ENCODE results near the gene LTBP1. TPM values are rescaled to one million over a fixed set of nuclear protein-coding genes. Genes with fewer than 3 reads are reported as not detected.

LTBP1 gene
- total and polyA plus RNA-seq, 2 experiments from 2014 or later = 157 to 211 TPM

- Histone ChIP-seq H3F3A (ENCODE audit: insufficient read depth) (peaks cover 43% of the 10 kb centered on the region), H3K4me1 (ENCODE audit: insufficient read depth) (peaks cover 38% of the 10 kb centered on the region), H4K20me1 (ENCODE audit: insufficient read depth) (no peaks in the 10 kb centered on the region), H3K27ac (no peak overlapping the region), H3K4me3 (no peak overlapping the region), H3K27me3 (replicated peaks; ENCODE audit: insufficient read depth) (no peaks in the 10 kb centered on the region), H2AFZ (no peak overlapping the region), H3K79me2 (ENCODE audit: insufficient read depth) (no peaks in the 10 kb centered on the region), H3K9ac (no peak overlapping the region), H3K4me2 (ENCODE audit: unreplicated experiment) (no peak overlapping the region), H3K9me3 (ENCODE audit: low read depth) (no peaks in the 10 kb centered on the region), H3K9me2 (ENCODE audit: insufficient read depth) (no peaks in the 10 kb centered on the region), H3K36me3 (ENCODE audit: low read depth) (no peaks in the 10 kb centered on the region)
- WGBS, 2 experiments (ENCODE audit: low coverage in 1 of 2, low lambda C conversion rate in 2 of 2, missing lambda C conversion rate in 2 of 2) = 92 to 95% methylated on average over 6 of the region's 6 CpGs
- no peak for DNase-seq
- in situ Hi-C loops (cut with MboI) = no loop called here
- TF ChIP-seq EZH2 (IDR thresholded peaks at IDR 0.05; ENCODE audit: insufficient read depth, poor library complexity, severe bottlenecking) (no peak), EZH2phosphoT487 (IDR thresholded peaks at IDR 0.05; ENCODE audit: insufficient read depth, low read depth) (no peak)
These were observed 74.1 kb downstream of the LTBP1 start for GRCh38 chr2:33020883-33021282.

- H3K27ac ChIP-seq = no peak overlapping the region
- in situ Hi-C loops (cut with MboI) = no loop called here
These were observed 74.9 kb downstream of the LTBP1 start for GRCh38 chr2:33021542-33022227.

GRCh38 chr2:33022395-33022985, 75.7 kb downstream of the LTBP1 start:
- no peak for TF ChIP-seq EZH2 (IDR thresholded peaks at IDR 0.05; ENCODE audit: insufficient read depth, poor library complexity, severe bottlenecking)
- no peak for TF ChIP-seq EZH2phosphoT487 (IDR thresholded peaks at IDR 0.05; ENCODE audit: insufficient read depth, low read depth)
- no peaks in the 10 kb centered on the region for H3K9me2 ChIP-seq (ENCODE audit: insufficient read depth)
- peaks cover 35% of the 10 kb centered on the region for H3K4me1 ChIP-seq (ENCODE audit: insufficient read depth)
- peak overlapping the region; percentile 43 for H3K27ac ChIP-seq
- H3K4me3 ChIP-seq = no peak overlapping the region
- H3K27me3 ChIP-seq (replicated peaks; ENCODE audit: insufficient read depth) = no peaks in the 10 kb centered on the region
- no peak for DNase-seq
- peaks cover 43% of the 10 kb centered on the region for H3F3A ChIP-seq (ENCODE audit: insufficient read depth)
- no peak overlapping the region for H2AFZ ChIP-seq
- no peaks in the 10 kb centered on the region for H4K20me1 ChIP-seq (ENCODE audit: insufficient read depth)
- peak overlapping the region; percentile 51 for H3K4me2 ChIP-seq (ENCODE audit: unreplicated experiment)
- H3K79me2 ChIP-seq (ENCODE audit: insufficient read depth) = no peaks in the 10 kb centered on the region
- H3K9ac ChIP-seq = no peak overlapping the region
- 60 to 68% methylated on average over 2 of the region's 2 CpGs for WGBS, 2 experiments (ENCODE audit: low coverage in 1 of 2, low lambda C conversion rate in 2 of 2, missing lambda C conversion rate in 2 of 2)
- no peaks in the 10 kb centered on the region for H3K9me3 ChIP-seq (ENCODE audit: low read depth)
- no peaks in the 10 kb centered on the region for H3K36me3 ChIP-seq (ENCODE audit: low read depth)
- in situ Hi-C loops (cut with MboI) = no loop called here

More at GRCh38 chr2:33021542-33022227, 74.9 kb downstream of the LTBP1 start:
- Histone ChIP-seq H2AFZ (peak overlapping the region; percentile 25; the same call in 1 of the 2 replicates), H3K4me2 (ENCODE audit: unreplicated experiment) (peak overlapping the region; percentile 44), H3K9me3 (ENCODE audit: low read depth) (no peaks in the 10 kb centered on the region), H3K27me3 (replicated peaks; ENCODE audit: insufficient read depth) (no peaks in the 10 kb centered on the region), H3K36me3 (ENCODE audit: low read depth) (no peaks in the 10 kb centered on the region), H3F3A (ENCODE audit: insufficient read depth) (peaks cover 43% of the 10 kb centered on the region), H3K9me2 (ENCODE audit: insufficient read depth) (no peaks in the 10 kb centered on the region), H3K4me3 (no peak overlapping the region), H3K79me2 (ENCODE audit: insufficient read depth) (no peaks in the 10 kb centered on the region), H3K9ac (no peak overlapping the region), H3K4me1 (ENCODE audit: insufficient read depth) (peaks cover 35% of the 10 kb centered on the region), H4K20me1 (ENCODE audit: insufficient read depth) (no peaks in the 10 kb centered on the region)
- 40 to 46% methylated on average over 5 of the region's 5 CpGs for WGBS, 2 experiments (ENCODE audit: low coverage in 1 of 2, low lambda C conversion rate in 2 of 2, missing lambda C conversion rate in 2 of 2)
- no peak for TF ChIP-seq EZH2phosphoT487 (IDR thresholded peaks at IDR 0.05; ENCODE audit: insufficient read depth, low read depth)
- no peak for TF ChIP-seq EZH2 (IDR thresholded peaks at IDR 0.05; ENCODE audit: insufficient read depth, poor library complexity, severe bottlenecking)
- peak; percentile 74 for DNase-seq

GRCh38 chr2:33022989-33023727, 76.4 kb downstream of the LTBP1 start:
- 1 to 2% methylated on average over 6 of the region's 6 CpGs for WGBS, 2 experiments (ENCODE audit: low coverage in 1 of 2, low lambda C conversion rate in 2 of 2, missing lambda C conversion rate in 2 of 2)
- Histone ChIP-seq H2AFZ (no peak overlapping the region), H3K36me3 (ENCODE audit: low read depth) (no peaks in the 10 kb centered on the region), H3K4me1 (ENCODE audit: insufficient read depth) (peaks cover 34% of the 10 kb centered on the region), H3K9me2 (ENCODE audit: insufficient read depth) (no peaks in the 10 kb centered on the region), H3K27me3 (replicated peaks; ENCODE audit: insufficient read depth) (no peaks in the 10 kb centered on the region), H3F3A (ENCODE audit: insufficient read depth) (peaks cover 43% of the 10 kb centered on the region), H4K20me1 (ENCODE audit: insufficient read depth) (no peaks in the 10 kb centered on the region), H3K9me3 (ENCODE audit: low read depth) (no peaks in the 10 kb centered on the region), H3K27ac (peak overlapping the region; percentile 43), H3K79me2 (ENCODE audit: insufficient read depth) (no peaks in the 10 kb centered on the region), H3K4me3 (peak overlapping the region; percentile 26; the same call in 1 of the 2 replicates), H3K4me2 (ENCODE audit: unreplicated experiment) (peak overlapping the region; percentile 51), H3K9ac (no peak overlapping the region)
- no peak for TF ChIP-seq EZH2 (IDR thresholded peaks at IDR 0.05; ENCODE audit: insufficient read depth, poor library complexity, severe bottlenecking)
- TF ChIP-seq EZH2phosphoT487 (IDR thresholded peaks at IDR 0.05; ENCODE audit: insufficient read depth, low read depth) = no peak
- DNase-seq = peak; percentile 91
- in situ Hi-C loops (cut with MboI) = no loop called here
